ELR (cell line): ENCODE results near the gene TKT.
"Not testable (repeated sequence)": the region's sequence is repeated elsewhere in the genome, so short reads cannot be mapped to it uniquely, and the experiment has no call there.

Source experiments
- DNase-seq: peaks from one replicate; pipeline ENCODE4 v3.0.0-alpha.2; 2015; ENCODE audit warnings: low read depth

The TKT gene

DNA sequence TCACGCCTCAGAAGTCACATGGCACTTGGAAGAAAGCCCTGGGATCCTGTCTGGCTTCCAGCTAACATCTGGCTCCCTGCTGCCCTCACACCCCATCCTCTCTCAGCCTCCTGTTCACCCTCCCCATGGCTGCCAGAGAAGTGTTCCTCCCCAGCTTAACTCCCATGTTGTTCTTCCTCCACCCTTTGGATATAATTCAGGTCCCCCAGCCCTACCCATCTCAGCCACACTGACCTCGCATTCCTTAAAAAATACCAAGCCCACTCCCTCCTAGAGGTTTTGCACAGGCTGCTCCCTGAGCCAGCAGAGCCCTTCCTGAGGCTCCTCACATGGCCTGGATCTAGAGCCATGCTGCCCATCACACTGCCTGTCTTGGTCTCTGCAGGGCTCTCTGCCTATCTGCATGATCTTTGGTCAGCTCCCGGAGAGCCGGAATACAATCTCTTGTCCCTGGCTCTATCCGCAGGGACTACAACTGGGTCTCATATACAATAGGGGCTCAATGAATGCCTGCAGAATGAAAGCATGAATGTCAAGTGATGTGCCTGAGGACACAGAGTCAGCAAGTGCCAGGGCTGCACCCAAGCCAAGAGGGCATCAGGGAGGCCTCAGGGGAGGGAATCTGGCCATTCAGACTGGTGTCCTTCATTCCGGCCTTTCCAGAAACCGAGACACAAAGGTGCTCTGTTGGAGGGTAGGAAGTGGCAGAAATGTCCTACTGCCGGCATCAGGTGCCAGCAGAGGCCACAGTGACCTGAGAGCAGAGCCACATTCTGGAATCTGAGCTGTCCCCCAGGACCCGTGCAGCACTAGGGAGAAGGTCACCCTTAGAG is 3.8 kb upstream of the TKT start:
- DNase-seq: no peak

DNA sequence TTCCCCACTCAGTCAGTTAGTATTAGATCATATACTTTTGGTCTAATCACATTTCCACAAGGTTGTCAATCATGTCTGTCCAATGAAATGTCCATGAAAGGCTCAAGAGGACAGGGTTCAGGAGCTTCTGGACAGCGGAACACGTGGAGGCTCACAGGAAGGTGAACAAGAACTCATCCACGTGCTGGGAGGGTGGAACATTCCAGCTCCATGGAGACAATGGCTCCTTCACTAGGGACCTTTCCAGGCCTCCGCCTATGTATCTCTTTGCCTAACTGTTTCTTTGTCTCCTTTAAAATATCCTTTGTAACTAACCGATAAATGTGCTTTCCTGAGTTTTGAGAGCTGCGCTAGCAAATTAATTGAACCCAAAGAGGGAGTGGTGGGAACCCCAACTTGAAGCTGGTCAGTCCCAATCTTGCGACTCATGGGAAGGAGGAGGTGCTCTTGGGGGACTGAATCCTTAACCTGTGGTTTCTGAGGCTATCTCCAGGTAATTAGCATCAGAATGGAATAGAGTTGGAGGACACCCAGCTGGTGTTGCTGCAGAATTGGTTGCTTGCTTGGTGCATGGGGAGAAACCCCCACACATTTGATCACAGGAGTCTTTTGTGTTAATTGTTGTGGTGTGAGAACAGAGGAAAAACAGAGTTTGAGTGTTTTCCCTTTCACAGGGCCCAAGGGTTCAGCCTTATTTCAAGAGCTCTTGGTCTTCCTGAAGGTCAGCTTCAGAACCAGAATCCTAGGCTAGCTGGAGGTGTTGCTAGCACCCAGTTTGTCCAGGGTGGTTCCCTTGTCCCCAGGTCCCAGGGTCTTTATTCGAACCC is 3.0 kb upstream of the TKT start:
- no peak for DNase-seq

DNA sequence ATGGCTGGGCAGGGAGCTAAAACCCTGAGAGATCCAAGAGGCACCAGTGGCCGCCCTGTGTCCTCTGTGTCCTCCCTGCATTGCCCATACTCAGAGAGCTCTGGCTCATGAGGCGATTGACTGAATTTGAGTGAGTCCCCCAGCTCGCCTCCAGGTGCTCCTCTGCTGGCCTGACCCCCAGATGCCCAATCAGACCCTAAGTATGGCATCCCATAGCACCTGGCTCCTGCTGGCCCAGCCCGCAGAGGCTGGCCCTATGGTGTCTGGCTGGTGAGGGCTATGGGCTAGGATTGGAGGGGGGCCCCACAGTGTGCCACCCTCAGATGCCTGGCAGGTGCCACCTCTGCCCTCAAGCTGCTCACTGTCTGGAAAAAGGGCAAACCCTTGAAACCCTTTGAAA is 1.6 kb upstream of the TKT start:
- no peak for DNase-seq

DNA sequence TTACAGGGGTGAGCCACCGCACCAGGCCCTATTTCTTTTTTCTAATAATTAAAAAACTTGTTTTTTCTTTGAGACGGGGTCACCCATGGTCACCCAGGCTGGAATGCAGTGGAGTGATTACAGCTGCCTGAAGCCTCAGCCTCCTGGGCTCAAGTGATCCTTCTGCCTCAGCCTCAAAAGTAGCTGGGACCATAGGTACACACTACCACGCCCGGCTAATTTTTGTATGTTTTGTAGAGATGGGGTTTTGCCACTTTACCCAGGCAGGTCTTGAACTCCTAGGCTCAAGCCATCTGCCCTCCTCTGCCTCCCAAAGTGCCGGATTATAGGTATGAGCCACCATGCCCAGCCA is 858 bp upstream of the TKT start:
- DNase-seq: no peak

DNA sequence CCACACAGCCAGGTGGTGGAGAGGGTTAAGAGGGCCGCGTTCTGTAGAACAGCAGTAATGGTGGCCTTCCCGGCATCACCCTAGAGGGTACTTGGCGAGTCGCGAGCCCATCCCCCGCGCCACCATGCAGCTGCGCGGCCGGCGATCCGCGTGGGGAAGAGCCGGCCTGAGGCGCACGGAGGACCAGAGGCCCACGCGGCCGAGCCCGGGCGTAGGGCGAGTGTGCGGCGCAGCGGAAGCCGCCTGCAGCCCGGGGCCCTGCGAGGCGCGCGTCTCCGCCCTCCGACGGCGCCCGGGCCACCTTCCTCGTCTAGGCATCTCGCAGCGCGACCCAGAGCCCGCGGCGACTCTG is 423 bp downstream of the TKT start:
- DNase-seq: peak; percentile 45

DNA sequence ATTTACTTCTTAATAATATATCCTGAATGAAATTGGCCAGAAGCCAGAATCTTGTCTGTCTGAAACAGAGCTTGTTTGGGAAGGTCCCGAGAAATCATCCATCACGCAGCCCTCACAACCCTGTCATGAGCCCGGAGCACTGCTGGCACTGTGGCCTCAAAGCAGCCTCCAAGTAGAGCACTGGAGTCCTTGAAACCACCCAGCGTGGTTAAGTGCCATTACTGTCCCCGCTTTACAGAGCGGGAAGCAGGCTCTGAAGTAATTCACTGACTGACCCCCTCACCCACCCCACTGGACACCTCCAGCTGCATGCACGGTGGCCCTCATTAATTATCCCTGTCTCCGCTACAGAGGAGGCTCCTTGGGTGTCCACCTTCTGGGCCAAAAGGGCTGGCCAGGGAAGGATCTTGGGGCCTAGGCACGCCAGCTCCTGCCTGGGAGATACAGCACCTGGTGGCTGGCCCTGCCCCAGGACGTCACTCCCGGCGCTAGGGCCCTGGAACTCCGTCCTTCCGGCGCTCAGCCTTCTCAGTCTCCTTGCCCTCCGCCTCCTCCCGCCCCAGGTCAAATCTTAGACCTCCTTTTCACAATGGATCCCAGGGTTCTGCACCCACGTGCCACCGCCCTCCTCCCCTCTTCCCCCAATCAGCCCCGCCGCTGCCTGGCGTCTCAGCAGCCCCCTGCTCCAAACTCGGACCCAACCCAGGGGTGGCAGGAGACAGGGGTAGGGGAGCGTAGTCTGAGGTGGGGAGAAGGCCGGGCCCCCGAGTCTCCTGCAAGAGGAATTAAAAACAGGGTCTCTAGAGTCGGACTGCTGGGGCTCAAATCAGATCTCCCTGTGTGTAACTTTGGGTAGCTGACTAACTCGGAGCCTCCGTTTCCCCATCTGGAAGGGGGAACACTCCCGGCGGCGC is 1.1 kb downstream of the TKT start:
- peak; percentile 78 for DNase-seq

DNA sequence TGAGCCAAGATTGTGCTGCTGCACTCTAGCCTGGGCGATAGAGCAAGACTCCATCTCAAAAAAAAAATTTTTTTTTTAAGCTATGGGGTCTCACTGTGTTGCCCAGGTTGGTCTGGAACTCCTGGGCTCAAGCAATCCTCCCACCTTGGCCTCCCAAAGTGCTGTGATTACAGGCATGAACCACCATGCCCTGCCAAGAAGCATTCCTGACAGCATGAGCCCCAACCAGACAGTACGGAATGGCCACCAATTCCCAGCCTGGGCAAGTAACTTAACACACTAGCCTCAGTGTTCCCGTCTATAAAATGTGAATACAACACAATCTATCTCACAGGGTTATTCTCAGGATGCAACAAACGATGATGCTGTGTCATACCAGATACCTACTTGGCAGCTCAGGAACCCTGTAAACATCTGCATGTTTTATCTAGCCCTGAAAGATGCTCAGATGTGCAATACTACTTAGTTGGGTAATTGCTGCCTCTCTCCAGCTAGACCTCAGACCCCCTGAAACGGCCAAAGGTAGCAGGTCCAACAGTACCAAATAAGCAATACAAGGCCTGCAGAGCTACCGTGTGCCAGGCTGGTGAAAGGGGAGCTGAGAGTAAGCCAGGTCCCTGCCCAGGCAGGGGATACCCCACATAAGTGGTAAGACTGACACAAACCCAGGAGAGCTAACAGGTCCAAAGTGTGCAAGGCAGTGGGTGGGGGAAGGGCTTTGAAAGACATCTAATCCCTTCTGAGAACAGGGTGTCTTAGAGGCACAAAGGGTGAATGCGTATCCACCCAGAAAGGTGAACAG is 1.9 kb downstream of the TKT start:
- no peak for DNase-seq

GRCh38 chr3:53252947-53253322 is 2.9 kb downstream of the TKT start:
- DNase-seq: not testable (repeated sequence)

GRCh38 chr3:53252096-53252946 is 3.5 kb downstream of the TKT start:
- no peak for DNase-seq

DNA sequence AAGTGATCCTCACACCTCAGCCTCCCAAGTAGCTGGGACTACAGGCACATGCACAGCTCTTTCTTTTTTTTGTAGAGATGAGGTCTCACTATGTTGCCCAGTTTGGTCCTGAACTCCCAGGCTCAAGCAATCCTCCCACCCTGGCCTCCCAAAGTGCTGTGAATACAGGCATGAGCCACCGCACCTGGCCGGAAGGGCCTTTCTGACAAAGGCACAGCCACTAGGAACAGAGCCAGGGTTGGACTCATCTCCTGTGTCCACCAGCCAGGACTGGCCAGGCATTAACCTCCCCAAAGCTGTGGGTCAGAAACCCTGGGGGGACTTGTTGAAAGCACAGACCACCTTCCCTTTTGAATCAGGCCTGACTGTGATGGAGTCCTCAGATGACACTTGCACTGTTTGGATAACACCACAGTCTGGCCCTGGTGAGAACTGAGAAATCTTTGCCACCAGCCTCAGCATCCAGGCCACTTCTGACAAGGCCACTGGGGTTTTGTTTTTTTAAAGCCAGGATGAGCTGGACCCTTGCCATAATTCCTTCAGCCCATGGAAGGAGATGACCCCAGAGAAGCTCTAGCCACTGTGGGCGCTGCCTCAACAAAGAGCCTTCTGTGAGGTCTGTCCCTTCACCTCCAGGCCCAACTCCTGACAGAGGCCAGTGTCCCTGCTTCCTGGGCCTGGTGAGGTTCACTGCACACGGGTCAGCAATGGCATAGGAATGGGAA is 4.8 kb downstream of the TKT start:
- DNase-seq: no peak

DNA sequence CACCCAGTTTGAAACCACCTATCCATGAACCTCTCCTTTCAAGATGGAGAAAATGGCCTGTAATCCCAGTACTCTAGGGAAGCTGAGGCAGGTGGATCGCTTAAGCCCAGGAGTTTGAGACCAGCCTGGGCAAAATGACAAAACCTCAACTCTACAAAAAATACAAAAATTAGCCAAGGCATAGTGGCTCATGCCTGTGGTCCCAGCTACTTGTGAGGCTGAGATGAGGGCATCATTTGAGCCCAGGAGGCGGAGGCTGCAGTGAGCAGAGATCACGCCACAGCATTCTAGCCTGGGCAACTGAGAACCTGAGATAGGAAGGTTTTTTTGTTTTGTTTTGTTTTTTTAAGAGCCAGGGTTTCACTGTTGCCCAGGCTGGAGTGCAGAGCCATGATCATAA is 5.4 kb downstream of the TKT start:
- no peak for DNase-seq

- DNase-seq: no peak
Observed at GRCh38 chr3:53248161-53248560, 7.7 kb downstream of the TKT start.

- no peak for DNase-seq
Observed at GRCh38 chr3:53247619-53248018, 8.2 kb downstream of the TKT start.

DNA sequence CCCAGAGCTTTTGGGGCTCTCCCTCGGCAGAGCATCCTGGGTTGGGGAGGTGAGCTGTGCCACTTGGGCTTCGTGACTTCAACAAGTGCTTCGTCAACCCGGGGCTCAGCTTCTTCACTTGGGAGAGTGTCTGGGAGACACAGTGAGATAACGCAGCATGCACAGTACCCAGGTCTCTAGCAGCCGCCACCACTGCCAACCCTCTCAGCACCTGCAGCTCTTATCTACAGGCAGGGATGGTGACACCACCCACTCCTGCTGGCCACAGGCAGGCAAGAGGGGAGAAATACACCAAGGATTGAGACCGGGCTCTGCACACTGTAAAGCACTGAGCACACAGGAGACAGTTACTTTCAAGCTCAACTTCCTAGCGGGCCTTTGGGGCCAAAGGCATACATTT is 11.6 kb downstream of the TKT start:
- DNase-seq: no peak

DNA sequence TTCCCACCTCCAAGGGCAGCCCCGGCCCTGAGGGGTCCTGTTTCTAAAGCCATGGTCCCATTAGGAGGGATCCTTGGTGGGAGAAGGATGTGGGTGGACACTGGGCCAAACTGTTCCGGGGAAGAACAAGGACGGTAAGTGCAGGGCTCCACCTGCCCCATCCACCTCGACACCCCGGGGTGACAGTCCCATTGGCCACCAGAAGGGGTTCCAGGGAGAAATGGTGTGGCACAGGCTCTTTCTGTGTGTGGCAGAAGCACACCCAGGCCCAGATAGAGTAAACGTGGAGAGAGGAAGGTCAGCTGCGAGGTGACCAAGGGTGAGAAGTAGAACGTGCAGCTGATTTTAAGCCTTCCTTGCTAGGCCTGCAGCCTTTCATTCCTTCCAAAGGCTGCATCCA is 12.0 kb downstream of the TKT start:
- no peak for DNase-seq

GRCh38 chr3:53243165-53243564 is 12.7 kb downstream of the TKT start:
- DNase-seq: peak; percentile 56

- no peak for DNase-seq
Observed at GRCh38 chr3:53242642-53243041, 13.2 kb downstream of the TKT start.

DNA sequence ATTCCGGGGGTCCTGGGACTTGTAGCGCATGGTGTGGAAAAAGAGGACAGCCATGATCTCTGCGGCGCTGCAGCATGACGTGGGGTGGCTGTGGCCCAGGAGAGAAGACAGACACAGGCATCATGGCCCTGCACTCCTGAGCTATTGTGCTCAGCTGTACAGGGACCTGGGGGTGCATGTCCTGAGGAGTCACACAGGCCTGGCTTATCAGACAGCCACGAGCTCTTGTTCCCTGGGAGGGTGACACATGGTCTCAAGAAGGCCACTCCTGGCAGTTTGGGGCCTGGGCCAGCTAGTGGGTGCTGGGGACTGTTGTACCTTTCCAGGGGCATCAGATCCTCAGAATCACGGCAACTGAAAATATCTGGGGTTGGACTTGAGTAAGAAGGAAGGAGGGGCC is 13.7 kb downstream of the TKT start:
- DNase-seq: no peak

DNA sequence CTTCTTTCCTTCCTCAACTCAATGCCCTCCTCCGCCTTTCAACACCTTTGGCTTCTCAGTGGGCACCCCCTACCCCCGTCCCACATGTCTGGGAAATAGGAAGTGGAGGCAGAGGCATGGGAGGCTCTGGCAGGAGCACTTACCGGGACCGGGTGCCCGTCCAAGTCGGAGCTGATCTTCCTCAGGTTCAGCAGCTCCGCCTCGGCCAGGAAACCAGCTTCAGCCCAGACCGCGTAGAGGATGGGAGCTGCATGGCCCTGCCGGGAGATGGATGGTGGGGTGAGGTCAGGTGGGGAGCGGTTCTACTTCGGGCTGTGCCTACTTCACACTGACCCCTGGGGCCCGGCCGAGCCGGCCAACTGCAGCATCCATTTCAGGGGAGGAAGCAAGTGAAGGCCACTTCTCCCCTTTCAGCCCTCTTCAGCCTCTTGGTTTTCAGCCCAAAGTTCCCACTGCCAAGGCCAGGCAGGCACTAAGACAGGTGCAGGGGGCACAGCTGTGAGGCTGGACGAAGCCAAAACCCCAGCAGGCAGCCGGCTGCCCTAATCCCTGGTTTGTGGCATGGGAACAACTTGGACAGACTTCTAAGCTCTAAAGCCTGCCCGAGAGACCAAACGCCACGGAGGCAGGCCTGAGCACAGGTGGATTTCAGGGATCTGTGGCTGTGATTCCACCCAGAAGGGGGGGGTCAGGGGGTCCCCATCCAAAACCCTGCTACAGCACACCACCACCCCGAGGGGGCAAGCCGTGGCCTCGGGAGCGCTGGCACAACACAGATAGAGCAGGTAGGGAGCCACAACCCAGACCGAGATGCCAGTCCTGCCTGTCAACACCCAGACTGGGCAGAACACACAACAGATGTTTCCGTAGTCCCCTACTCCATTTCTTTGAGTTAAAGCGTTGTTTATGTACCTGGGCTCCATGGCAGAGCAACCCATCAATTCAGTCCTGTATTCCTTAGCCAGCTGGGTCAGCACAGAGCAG is 14.5 kb downstream of the TKT start:
- DNase-seq: no peak
